ENCODE data around the gene USP1. TPM values are rescaled to one million over a fixed set of nuclear protein-coding genes. Genes with fewer than 3 reads are reported as not detected.
A peak's percentile ranks its signal among the peaks of the same experiment; 100 is the strongest.

Gene USP1
- total and polyA plus RNA-seq, 2 donors (not counting 3 experiments of a cell fraction or from before 2014, with no cell fraction given), result 7.0 to 38.4 TPM

GRCh38 chr1:62444701-62445100, 7.9 kb downstream of the USP1 start:
- dilution Hi-C loops (cut with MboI; ENCODE audit: extremely low pct_ligation_motif_present, low sequenced_read_pairs), result no loop called here
- POLR2A ChIA-PET, result no interaction called here
- Histone ChIP-seq H3K36me3 (ENCODE audit: control insufficient read depth in 2 of 2, extremely low read depth in 1 of 2, insufficient read depth in 2 of 2, low read length in 2 of 2) (peaks cover 0 to 15% of the 10 kb centered on the region in 2 experiments), H3K9me3 (replicated peaks; ENCODE audit: control insufficient read depth, insufficient read depth, low read length) (no peaks in the 10 kb centered on the region), H3K4me3 (replicated peaks in 1 of 3; ENCODE audit: insufficient read depth in 1 of 3, low read depth in 1 of 3, low read length in 3 of 3) (no peak overlapping the region), H3K4me2 (ENCODE audit: insufficient read depth, low read length) (no peak overlapping the region), H3K27me3 (ENCODE audit: control insufficient read depth in 2 of 2, insufficient read depth in 2 of 2, low read length in 2 of 2) (no peaks in the 10 kb centered on the region), H3K27ac (ENCODE audit: insufficient read depth, low read depth, low read length) (no peak overlapping the region), H3K9ac (replicated peaks; ENCODE audit: extremely low read depth, insufficient read depth, low read length) (no peak overlapping the region), H2AFZ (ENCODE audit: low read depth, low read length) (no peak overlapping the region), H3K79me2 (ENCODE audit: control insufficient read depth, insufficient read depth, low read length) (peaks cover 48% of the 10 kb centered on the region), H3K9me1 (replicated peaks; ENCODE audit: control insufficient read depth, extremely low read depth, insufficient read depth, low read length) (no peaks in the 10 kb centered on the region), H4K20me1 (replicated peaks; ENCODE audit: control insufficient read depth, extremely low read depth, insufficient read depth, low read length) (no peaks in the 10 kb centered on the region), H3K4me1 (ENCODE audit: control insufficient read depth, extremely low read depth, insufficient read depth, low read length) (peaks cover 3% of the 10 kb centered on the region)
- FAIRE-seq, result no peak
- intact Hi-C loops (cut with micrococcal nuclease), result no loop called here
- no peak for TF ChIP-seq MAX (IDR thresholded peaks at IDR 0.05; ENCODE audit: insufficient read depth, insufficient read length)
- TF ChIP-seq POLR2AphosphoS5 (IDR thresholded peaks at IDR 0.05; ENCODE audit: insufficient read depth, low read depth, low read length), result no peak
- no peak for TF ChIP-seq CTCF (IDR thresholded peaks at IDR 0.05; ENCODE audit: extremely low read depth in 1 of 2, insufficient read depth in 1 of 2, low read depth in 1 of 2, low read length in 2 of 2)
- no peak for TF ChIP-seq FOS (IDR thresholded peaks at IDR 0.05; ENCODE audit: borderline replicate concordance, insufficient read depth, low read length)
- no peak for TF ChIP-seq GATA2 (IDR thresholded peaks at IDR 0.05; ENCODE audit: insufficient read depth, insufficient read length, low read depth, low read length)
- no peak for TF ChIP-seq POLR2A (IDR thresholded peaks at IDR 0.05; ENCODE audit: low read depth, low read length)
- TF ChIP-seq EZH2 (IDR thresholded peaks at IDR 0.05; ENCODE audit: borderline replicate concordance, low read depth, low read length, severe bottlenecking), result no peak
- TF ChIP-seq MYC (IDR thresholded peaks at IDR 0.05; ENCODE audit: low read depth, low read length), result no peak
- TF ChIP-seq JUN (IDR thresholded peaks at IDR 0.05; ENCODE audit: borderline replicate concordance, insufficient read depth, insufficient read length, low read depth), result no peak
- BruUV-seq (replicated peaks), result TSS peak; percentile 11
- no peak for DNase-seq (ENCODE audit: low read depth, low spot score)
- CTCF ChIA-PET, result no interaction called here
